IPS-NIHi7 (cell line): Measurements from ENCODE around the gene PCDHB15.
"Not testable (repeated sequence)": the region's sequence is repeated elsewhere in the genome, so short reads cannot be mapped to it uniquely, and the experiment has no call there.

Experiments used
- DNase-seq: peaks from one replicate; pipeline ENCODE4 v3.0.0; 2012; ENCODE audit warnings: mixed read lengths; ENCODE audit errors: extremely low spot score

PCDHB15 gene

GRCh38 chr5:141247434-141247833 is 2.2 kb downstream of the PCDHB15 start:
- not testable (repeated sequence) for DNase-seq

GRCh38 chr5:141250576-141250975 is 5.4 kb downstream of the PCDHB15 start:
- no peak for DNase-seq

- DNase-seq: no peak
Measured at GRCh38 chr5:141258464-141258863, 13.3 kb downstream of the PCDHB15 start.

DNA sequence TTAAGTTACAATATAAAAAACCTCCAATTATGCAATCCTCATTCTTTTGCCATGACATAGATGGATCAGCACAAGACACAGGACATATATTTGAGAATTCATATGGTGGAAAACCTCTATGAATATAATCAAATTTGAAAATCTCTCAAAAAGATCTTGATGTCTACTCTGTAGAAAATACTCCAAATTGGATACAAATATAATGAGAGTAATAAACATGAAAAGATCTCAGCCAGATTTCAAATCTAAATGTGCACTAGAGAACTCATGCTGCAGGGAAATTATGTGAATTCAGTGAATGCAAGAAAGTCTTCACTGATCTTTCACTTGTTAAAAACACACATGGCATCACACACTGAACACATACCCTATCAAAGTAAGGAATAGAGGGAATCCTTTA is 13.8 kb downstream of the PCDHB15 start:
- no peak for DNase-seq

DNA sequence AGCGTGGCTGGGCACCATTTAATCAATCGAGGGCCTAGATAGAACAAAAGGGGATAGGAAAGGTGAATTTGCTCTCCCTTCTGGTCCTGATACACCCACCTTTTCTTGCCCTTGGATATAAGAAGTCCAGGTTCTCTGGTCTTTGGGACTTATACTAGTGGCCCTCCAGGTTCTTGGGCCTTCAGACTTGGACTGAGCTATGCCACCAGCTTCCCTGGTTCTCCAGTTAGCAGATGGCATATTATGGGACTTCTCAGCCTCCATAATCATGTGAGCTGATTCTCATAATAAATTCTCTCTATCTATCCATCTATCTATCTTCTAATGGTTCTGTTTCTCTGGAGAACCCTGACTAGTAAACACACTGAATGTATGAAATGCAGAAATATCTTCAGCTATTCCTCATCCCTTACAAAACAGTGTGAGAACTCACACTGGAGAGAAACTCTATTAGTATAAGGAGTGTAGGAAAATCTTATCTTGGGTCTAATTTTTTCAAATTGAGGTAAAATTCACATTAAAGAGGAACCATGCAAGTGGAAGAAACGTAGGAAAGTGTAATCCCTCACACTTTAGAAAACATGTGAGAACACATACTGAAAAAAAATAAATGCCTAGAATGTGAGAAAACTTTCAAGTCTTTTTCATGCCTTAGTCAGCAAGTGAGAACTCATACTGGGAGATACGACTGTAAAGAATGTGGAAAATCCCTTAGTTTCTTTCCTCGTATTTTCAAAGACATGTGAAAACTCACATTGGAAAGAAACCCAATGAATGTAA is 15.5 kb downstream of the PCDHB15 start:
- no peak for DNase-seq

DNA sequence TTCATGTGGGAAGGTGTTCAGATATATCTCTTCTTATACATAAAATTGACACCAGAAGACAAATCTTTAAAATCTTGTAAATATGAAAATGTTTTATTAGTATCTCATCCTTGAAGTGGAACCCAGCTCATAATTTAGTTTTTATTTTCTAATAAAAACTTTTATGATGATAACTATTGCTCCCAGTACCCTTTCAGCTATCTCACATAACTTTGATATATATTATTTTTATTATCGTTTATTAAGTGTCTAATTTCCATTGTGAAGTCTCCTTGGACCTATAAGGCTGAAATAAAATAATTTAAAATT is 16.0 kb downstream of the PCDHB15 start:
- DNase-seq: no peak

DNA sequence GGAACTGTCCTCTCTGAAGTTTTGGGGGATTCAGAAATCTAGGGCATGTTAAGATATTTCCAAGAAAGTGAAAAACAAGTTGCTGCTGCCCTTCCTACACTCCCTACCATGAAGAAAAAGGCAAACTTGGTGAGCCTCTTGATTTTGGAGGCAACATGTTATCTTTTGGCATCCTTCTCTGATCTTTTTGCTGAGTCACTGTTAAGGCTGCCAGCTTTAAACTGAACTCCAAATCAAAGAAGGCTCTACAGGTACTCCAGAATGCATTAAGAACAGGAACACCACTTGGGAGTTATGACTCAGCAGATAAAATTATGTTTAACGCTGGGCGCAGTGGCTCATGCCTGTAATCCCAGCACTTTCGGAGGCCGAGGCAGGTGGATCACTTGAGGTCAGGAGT is 24.0 kb downstream of the PCDHB15 start:
- DNase-seq: no peak

GRCh38 chr5:141272906-141273305 is 27.7 kb downstream of the PCDHB15 start:
- peak; percentile 33 for DNase-seq

GRCh38 chr5:141298376-141298775 is 53.2 kb downstream of the PCDHB15 start:
- no peak for DNase-seq
